Measurements from ENCODE around the gene SPAG9. TPM values are rescaled to one million over a fixed set of nuclear protein-coding genes. Genes with fewer than 3 reads are reported as not detected.

The SPAG9 gene
- total RNA-seq, 1 donor from 2014 or later, result 56.8 TPM

- intact Hi-C loops (cut with micrococcal nuclease), result loop anchor here (1.0 kb wide), 5 partner anchors 89 to 173 kb away; no protein-coding TSS in a partner anchor
Measured at GRCh38 chr17:50956409-50956749, 164.3 kb downstream of the SPAG9 start.

DNA sequence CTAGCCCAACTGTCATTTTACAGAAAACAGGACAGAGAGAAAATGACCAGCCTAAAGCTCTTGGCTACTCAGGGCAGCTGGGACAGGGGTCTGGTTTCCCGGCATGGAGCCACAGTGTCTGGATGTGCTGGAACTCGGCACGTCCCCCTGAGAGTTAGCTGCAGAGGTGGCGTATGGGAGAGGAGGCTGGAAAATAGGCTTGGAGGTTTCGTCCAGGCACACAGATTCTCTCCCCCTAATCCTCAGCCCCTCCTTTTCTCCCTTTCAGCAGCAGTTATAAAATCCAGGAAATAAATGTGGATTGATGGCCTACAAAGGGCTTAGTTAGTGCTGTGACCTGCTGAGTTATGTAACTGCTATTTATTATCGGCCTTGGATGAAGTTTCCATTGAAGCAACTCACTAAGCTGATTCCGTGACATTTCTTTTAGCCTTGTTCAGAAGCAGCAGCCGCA, 165.0 kb downstream of the SPAG9 start:
- intact Hi-C loops (cut with micrococcal nuclease), result loop anchor here (1.0 kb wide), 5 partner anchors 88 to 172 kb away; no protein-coding TSS in a partner anchor

DNA sequence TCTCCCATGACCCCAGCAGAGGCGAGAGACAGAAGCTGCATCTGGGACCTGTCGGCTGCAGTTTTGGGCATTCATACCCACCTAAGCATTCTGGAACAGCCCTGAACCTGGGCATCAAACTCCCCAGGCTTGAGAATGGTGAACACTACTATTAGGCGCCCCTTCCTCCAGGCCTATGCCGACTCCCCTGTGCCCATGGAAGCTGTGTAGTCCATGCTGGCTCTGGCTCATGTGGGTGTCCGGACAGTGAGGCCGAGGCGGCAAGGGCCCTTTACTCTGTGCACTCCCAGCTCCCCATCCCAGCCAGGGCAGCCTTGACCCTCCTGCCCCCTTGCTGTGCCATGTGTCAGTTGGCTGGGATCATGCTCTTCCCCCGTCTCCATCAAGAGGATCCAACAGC, 165.5 kb downstream of the SPAG9 start:
- intact Hi-C loops (cut with micrococcal nuclease), result no loop called here

DNA sequence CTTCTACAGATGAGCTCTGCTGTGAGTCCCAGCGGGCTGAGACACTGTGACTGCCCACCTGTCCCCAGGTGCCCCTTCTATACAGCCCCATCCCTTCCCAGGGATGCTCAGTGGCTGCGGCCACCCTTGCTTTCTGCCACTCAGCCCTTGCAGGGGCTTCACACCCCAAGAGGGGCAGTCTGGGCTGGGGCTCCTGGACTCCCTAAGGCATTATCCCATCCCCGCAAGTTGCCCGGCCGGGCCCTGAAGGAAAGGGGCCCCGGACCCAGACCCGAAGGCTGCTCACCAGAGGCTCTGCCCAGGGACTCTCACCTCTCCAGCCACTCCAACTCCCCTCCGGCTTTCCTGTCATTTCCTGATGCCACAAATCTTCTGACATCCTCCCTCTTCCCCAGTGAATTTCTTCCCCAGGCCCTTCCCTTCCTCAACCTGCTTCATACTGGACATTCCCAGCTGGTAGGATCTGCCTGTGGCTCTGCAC, 166.0 kb downstream of the SPAG9 start:
- intact Hi-C loops (cut with micrococcal nuclease), result no loop called here

GRCh38 chr17:50953831-50954601, 166.7 kb downstream of the SPAG9 start:
- intact Hi-C loops (cut with micrococcal nuclease), result no loop called here

- intact Hi-C loops (cut with micrococcal nuclease), result no loop called here
Measured at GRCh38 chr17:50953518-50953830, 167.2 kb downstream of the SPAG9 start.

GRCh38 chr17:50952889-50953288, 167.8 kb downstream of the SPAG9 start:
- intact Hi-C loops (cut with micrococcal nuclease), result no loop called here

DNA sequence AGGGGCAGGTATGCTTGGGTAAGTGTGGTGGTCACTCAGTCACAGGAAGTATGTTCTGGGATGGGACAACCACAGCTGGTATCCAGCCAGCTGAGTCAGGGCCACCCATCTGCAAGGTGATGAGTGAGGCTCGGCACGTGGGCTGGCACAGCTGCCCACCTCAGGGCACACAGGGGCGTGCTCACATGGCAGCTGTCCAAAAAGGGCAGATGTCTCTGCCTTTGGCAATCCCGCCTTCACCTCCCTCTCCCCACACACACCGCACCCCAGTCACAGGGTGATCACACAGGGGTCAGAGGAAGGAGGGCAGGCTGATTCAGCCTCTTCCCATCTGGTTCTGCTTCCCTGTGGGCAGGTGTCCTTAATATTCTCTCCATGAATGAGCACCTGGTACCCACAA, 168.7 kb downstream of the SPAG9 start:
- intact Hi-C loops (cut with micrococcal nuclease), result no loop called here

DNA sequence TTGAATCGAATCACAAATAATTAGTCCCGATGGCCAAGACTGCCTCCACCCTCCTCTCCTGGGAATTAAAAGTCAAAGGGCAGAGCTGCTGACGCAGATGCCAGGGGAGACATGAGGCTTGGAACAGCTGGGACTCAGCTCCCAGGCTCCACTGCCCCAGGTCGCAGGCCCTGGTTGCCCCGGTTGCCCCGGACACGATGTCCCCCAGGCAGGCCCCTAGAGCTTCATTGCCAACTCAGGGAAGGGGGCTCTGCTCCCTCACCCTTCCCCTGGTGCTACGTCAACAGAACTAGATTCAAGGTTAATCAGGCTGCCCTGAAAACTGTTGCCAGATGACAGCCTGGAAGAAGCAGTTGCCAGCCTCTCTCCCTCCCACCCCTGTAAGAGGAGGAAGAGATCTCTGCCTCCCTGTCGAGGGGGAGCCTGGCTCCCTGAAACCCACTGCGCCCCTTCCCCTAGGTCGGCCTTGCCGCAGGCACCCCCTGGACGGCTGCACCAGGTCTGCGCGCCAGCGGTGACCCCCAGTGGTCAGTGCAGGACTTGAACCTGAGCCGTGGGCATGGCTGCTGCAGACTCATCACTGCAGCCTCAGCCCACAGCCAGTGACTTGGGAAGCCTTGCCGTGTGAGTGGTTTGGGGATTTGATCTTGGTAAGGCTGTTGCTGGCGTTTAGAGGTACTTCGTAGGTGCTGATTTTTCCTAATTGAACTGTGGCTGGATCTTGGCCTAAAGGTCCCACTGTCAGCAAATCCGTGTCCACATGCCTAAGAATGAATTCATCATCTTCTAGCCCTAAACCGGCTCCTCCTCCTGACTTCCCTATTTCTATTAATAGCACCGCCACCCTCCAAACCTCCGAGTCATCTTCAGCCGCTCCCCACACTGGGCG, 170.4 kb downstream of the SPAG9 start:
- intact Hi-C loops (cut with micrococcal nuclease), result loop anchor here (1.0 kb wide), 1 partner anchor 98 kb away; no protein-coding TSS in a partner anchor

DNA sequence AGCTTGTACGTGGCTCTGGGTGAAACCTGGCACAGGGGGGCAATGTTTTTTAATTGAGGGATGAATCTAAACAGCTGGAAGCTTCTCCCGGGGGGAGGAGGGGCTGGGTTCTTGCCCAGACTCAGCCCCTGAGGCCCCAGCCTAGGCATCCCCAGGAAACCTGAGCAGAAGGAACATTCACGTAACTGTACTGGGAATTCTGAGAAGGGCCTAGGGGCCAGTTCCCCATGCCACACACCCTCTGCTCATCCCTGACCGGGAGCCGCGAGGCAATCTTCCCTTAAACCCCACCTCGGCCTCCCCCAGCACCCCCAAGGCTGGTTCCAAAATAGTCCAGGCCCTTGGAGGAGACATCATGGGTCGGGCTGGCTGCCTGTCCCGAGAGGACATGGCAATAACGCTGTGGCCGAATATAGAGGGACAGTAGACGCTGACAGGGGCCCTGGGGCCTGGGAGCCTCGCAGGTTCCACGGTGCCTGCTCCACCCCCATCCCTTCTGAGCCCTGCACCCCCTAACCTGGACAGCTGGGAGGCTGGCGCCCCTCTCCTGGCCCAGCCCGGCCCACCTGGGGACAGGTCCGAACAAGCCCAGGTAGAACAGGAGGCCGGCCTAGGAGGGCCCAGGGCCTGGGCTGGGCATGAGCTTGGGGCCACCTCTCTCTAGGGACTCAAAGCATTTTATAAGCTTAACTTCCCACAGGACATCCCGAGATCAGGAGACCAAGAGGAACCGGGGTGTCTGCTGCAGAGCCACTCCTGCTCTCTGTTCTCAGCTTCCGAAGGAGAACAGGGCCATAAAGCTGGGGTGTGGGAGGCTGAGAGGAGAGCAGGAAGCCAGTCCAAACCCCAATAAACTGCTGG, 171.3 kb downstream of the SPAG9 start:
- intact Hi-C loops (cut with micrococcal nuclease), result no loop called here

GRCh38 chr17:50948711-50949110, 172.0 kb downstream of the SPAG9 start:
- intact Hi-C loops (cut with micrococcal nuclease), result no loop called here

DNA sequence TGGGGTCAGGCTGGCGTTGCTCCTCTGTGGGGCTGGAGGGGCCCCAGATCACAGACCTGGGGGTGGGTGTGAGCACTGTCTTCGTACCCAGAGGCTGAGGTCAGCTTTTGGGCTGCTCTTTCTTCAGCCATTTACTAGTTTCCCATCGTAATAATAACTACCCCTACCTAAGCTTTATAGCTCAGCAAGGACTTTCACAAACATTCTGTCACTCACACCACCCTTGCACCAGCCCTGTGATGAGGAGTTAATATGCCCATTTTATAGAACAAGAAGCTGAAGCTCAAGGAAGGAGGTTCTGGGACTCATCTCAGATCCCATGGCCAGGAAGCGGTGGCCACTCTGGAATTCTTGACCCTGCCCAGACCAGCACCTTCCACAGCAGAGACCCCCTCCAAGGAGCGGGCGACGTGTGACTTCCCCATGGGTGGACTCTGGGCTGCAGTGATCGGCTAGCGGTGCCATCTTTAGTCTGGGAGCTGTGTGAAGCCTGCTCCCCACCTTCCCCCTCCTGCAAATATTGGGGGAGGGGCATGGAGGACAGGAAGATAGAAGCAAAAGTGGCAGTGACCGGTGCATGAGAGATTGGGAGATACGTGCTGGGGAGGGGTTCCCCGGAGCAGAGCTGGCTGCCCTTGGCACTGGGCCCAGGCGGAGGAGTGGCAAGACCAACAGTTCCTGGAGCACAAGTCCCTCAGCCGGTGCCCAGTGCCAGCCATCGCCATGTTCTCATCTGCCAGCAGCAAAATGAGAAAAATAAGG, 172.7 kb downstream of the SPAG9 start:
- intact Hi-C loops (cut with micrococcal nuclease), result no loop called here

DNA sequence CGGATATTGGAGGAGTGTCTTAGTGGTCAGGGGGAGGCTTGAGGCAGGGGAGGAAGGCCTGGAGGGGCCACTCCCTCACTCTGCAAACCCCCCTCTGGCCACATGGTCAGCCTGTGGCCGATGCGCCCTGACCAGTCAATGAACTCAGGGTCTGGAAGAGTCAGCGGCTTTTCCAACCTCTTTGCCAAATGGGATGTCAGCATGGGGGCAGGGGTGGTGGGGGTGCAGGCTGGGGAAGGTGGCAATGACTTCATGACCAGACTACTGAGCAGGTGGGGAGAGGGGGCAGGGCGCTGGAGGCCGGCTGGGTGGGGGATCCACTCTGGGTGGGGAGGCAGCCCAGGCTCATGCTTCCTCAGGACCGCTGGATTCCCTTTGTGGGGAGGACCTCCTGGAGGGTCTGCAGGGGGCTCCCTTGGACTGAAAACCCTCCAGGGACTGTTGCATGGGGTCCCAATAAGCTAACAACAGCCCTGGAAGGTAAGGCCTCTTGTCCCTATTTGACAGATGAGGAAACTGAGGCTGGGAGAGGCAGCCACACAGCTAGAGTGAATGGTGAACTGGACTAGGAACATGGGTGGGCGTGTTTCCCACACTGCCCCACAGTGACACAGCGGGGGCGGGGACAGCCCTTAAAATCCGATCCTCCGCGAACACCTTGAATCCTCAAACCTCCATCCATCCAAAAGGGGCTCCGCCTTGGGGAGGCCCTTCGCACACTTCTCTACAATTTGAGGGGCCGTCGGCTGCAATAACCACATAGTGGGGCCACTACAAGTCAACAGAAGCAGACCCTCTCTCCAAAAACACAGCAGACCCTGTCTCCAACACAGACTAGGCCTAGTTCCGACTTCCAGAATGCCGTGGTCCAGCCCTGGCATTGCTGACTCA, 173.5 kb downstream of the SPAG9 start:
- intact Hi-C loops (cut with micrococcal nuclease), result no loop called here

DNA sequence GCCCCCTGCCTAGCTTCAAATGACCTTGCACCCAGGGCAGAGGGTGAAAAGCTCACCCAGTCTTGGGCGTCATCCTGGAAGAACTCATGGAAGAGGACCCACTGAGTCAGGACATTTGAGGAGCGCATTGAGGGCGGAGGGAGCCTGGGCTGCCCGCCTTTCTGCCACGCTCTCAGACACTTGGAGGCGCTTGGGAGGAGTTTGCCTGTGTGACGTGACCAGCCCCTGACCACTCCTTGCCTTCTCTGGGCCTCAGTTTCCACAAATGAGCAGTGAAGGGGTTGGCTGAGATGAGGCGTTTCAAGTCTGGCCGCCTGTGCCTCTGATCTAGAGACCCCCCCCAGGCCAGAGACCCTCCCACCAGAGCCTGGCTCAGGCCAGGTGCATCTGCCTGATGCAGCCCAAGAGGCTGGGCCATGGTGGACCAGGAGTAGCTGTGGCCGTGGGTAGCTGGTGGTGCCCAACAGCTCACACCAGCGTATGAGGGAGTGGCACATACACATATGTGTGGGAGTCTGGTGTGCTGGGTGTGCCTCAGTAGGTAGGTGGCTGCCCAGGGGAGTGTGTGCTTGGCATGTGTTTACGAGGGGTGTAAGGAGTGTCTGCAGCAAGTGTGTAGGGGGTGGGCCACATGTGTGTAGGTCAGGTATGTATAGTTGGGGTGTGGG, 174.3 kb downstream of the SPAG9 start:
- intact Hi-C loops (cut with micrococcal nuclease), result no loop called here

DNA sequence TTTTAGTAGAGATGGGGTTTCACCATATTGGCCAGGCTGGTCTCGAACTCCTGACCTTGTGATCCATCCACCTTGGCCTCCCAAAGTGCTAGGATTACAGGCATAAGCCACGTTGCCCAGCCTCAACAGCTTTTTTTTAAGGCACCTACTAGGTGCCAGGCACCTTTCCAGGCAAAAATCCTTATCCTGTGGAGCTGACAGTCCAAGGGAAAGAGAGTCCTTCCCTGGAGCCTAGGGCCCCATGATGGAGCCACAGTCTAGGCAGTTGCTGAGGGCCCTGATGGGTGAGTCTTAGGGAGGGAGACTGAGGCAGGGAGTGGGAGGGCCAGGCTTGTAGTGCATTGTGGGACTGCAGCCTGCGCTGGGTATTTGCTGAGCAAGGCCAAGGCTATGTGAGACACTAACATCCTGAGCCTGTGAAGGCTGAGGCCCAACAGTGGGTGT, 174.9 kb downstream of the SPAG9 start:
- intact Hi-C loops (cut with micrococcal nuclease), result no loop called here

- intact Hi-C loops (cut with micrococcal nuclease), result loop anchor here (1.0 kb wide), 3 partner anchors 14 to 78 kb away; no protein-coding TSS in a partner anchor
Measured at GRCh38 chr17:50944902-50945720, 175.6 kb downstream of the SPAG9 start.

DNA sequence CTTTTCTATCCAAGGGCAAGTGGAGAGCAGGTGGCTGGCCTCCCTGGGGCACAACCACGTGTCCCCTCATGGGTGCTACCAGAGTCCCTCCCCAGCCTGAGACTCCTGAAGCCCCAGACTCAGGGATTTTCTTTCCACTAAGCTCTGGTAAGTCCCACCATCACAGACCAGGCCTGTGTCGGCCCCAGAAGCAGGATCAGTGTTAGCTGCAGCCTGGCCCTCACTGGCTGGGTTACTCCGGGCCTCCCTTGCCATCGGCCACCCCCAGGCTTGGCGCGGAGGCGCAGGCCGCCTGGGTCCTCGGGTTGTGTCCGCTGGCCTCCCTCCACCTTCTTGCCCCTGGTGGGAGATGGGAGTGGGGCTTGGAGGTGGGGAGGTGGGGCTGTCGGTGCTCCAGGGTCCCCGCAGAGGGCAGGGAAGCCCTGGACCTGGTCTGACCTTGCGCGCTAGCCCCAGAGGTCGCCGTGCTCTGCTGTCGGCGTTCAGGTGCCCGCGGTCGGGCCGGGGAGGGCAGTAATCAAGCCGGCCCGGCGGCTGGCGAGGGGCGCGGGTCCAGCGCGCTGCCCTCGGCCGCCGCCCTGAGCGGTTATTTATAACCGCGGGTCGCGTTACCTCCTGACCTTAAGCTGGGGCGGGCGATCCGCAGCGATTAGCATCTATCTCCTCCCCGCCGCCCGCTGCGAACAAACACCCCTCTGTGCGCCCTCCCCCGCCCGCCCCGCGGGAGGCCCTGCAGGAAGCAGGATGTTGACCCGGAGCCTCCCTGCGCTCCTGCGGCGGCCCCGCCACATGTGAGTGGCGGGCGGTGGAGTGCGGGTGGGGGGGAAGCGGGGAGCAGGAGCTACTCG, 176.4 kb downstream of the SPAG9 start:
- intact Hi-C loops (cut with micrococcal nuclease), result loop anchor here (1.0 kb wide), 3 partner anchors 13 to 77 kb away; no protein-coding TSS in a partner anchor

Measured in T-helper 1 cell treated with Interleukin-12 subunit alpha and Interleukin-12 subunit beta and Interleukin-4 antibody, amounts not matched to agents 30 ng/mL and 1 ng/mL, for 36 hours (primary cell).